OCI-LY1 (cell line): ENCODE results near the gene NT5C2.

Experiments used
- H2AFZ ChIP-seq: fragments of 200-600 bp; sonication (generic), shearing (Covaris generic); 2 replicates; pipeline ENCODE4 v1.6.0; 2014; ENCODE audit warnings: antibody characterized with exemption, mild to moderate bottlenecking, low read length
- H3F3A ChIP-seq: fragments of 200-600 bp; sonication (generic), shearing (Covaris generic); 2 replicates; pipeline ENCODE4 v1.6.0; 2014; ENCODE audit warnings: mild to moderate bottlenecking, antibody characterized with exemption, low read length, moderate library complexity; ENCODE audit not compliant: insufficient read depth
- H3K27ac ChIP-seq: fragments of 200-600 bp; sonication (generic); 2 replicates; pipeline ENCODE4 v1.5.1; 2014; ENCODE audit warnings: low read length, mixed run types, mild to moderate bottlenecking, low read depth; ENCODE audit not compliant: poor library complexity, severe bottlenecking
- H3K27me3 ChIP-seq: fragments of 200-600 bp; sonication (generic); 2 replicates; pipeline ENCODE4 v1.6.0; 2014; ENCODE audit warnings: antibody characterized with exemption, mild to moderate bottlenecking, low read length, moderate library complexity; ENCODE audit not compliant: insufficient read depth
- H3K36me3 ChIP-seq: fragments of 200-600 bp; sonication (generic); 2 replicates; pipeline ENCODE4 v1.6.1; 2014; ENCODE audit warnings: mild to moderate bottlenecking, antibody characterized with exemption, low read length, moderate library complexity, mixed read lengths; ENCODE audit not compliant: insufficient read depth
- H3K4me1 ChIP-seq: fragments of 200-600 bp; sonication (generic); 2 replicates; pipeline ENCODE4 v1.5.1; 2014; ENCODE audit warnings: mild to moderate bottlenecking, low read length, moderate library complexity; ENCODE audit not compliant: insufficient read depth, severe bottlenecking
- H3K4me2 ChIP-seq: fragments of 200-600 bp; sonication (generic), shearing (Covaris generic); 2 replicates; pipeline ENCODE4 v1.6.1; 2014; ENCODE audit warnings: low read length
- H3K4me3 ChIP-seq: fragments of 200-600 bp; sonication (generic); 2 replicates; pipeline ENCODE4 v1.5.1; 2014; ENCODE audit warnings: low read length, low read depth, mild to moderate bottlenecking, mixed read lengths; ENCODE audit not compliant: poor library complexity, severe bottlenecking
- H3K79me2 ChIP-seq: fragments of 200-600 bp; shearing (Covaris generic); 2 replicates; pipeline ENCODE4 v1.6.1; 2016; ENCODE audit warnings: mixed run types, low read length, mixed read lengths; ENCODE audit not compliant: insufficient read depth
- H3K9ac ChIP-seq: fragments of 200-600 bp; sonication (generic), shearing (Covaris generic); 2 replicates; pipeline ENCODE4 v1.6.1; 2014; ENCODE audit warnings: mild to moderate bottlenecking, low read length, mixed read lengths
- H3K9me2 ChIP-seq: fragments of 200-600 bp; sonication (generic), shearing (Covaris generic); 2 replicates; pipeline ENCODE4 v1.6.1; 2014; ENCODE audit warnings: low read depth, mild to moderate bottlenecking, low read length, mixed read lengths
- H3K9me3 ChIP-seq: fragments of 200-600 bp; shearing (Covaris generic); 2 replicates; pipeline ENCODE4 v1.6.1; 2014; ENCODE audit warnings: low read length, mixed read lengths
- H4K20me1 ChIP-seq: fragments of 200-600 bp; sonication (generic), shearing (Covaris generic); 2 replicates; pipeline ENCODE4 v1.6.0; 2016; ENCODE audit warnings: mild to moderate bottlenecking, low read length; ENCODE audit not compliant: insufficient read depth
- CTCF ChIP-seq: fragments of 200-600 bp; sonication (generic), shearing (Covaris generic); IDR thresholded peaks from 2 replicates; pipeline ENCODE4 v1.5.1; 2017; ENCODE audit warnings: mild to moderate bottlenecking, antibody characterized with exemption, low read length, moderate library complexity, mixed read lengths
- EZH2 ChIP-seq: fragments of 200-600 bp; sonication (generic), shearing (Covaris generic); IDR thresholded peaks from 2 replicates; pipeline ENCODE4 v1.8.0; 2017; ENCODE audit warnings: borderline replicate concordance, mixed run types, mild to moderate bottlenecking, antibody characterized with exemption, low read length, moderate library complexity, mixed read lengths

NT5C2 gene

GRCh38 chr10:103082683-103083082, 110.4 kb downstream of the NT5C2 start:
- Histone ChIP-seq H4K20me1 (no peaks in the 10 kb centered on the region), H3K9ac (no peak overlapping the region), H3K79me2 (no peaks in the 10 kb centered on the region), H3K9me3 (no peaks in the 10 kb centered on the region), H3K4me3 (no peak overlapping the region), H3K36me3 (peaks cover 35% of the 10 kb centered on the region), H3K9me2 (no peaks in the 10 kb centered on the region), H3K4me2 (no peak overlapping the region), H2AFZ (no peak overlapping the region), H3F3A (no peaks in the 10 kb centered on the region), H3K4me1 (no peaks in the 10 kb centered on the region), H3K27ac (no peak overlapping the region), H3K27me3 (no peaks in the 10 kb centered on the region)
- TF ChIP-seq CTCF (no peak), EZH2 (no peak)

GRCh38 chr10:103080891-103081581, 112.0 kb downstream of the NT5C2 start:
- Histone ChIP-seq H3K36me3 (peaks cover 21% of the 10 kb centered on the region), H3K4me2 (no peak overlapping the region), H3K79me2 (no peaks in the 10 kb centered on the region), H2AFZ (no peak overlapping the region), H3F3A (no peaks in the 10 kb centered on the region), H3K9me3 (no peaks in the 10 kb centered on the region), H3K4me3 (no peak overlapping the region), H3K27ac (no peak overlapping the region), H3K4me1 (no peaks in the 10 kb centered on the region), H3K9ac (no peak overlapping the region), H3K27me3 (no peaks in the 10 kb centered on the region), H3K9me2 (no peaks in the 10 kb centered on the region), H4K20me1 (no peaks in the 10 kb centered on the region)
- TF ChIP-seq EZH2 (no peak), CTCF (no peak)

- H3K4me3 ChIP-seq = no peak overlapping the region
- no peaks in the 10 kb centered on the region for H3K9me2 ChIP-seq
- no peak overlapping the region for H3K9ac ChIP-seq
Observed at GRCh38 chr10:103079946-103080345, 113.1 kb downstream of the NT5C2 start.

More at GRCh38 chr10:103079946-103080345, 113.1 kb downstream of the NT5C2 start:
- Histone ChIP-seq H3K4me2 (no peak overlapping the region), H3K27ac (no peak overlapping the region), H2AFZ (no peak overlapping the region), H3F3A (no peaks in the 10 kb centered on the region), H4K20me1 (no peaks in the 10 kb centered on the region), H3K36me3 (peaks cover 10% of the 10 kb centered on the region; the same call in 1 of the 2 replicates), H3K79me2 (no peaks in the 10 kb centered on the region), H3K27me3 (no peaks in the 10 kb centered on the region), H3K9me3 (no peaks in the 10 kb centered on the region), H3K4me1 (no peaks in the 10 kb centered on the region)
- TF ChIP-seq CTCF (no peak), EZH2 (no peak)
